GM21381 (cell line): ENCODE measurements around the gene ATP2B2.

Source experiments
- ATAC-seq: cut with Tn5 transposase; IDR thresholded peaks from one replicate; pipeline ENCODE4 v1.9.1; 2021; ENCODE audit warnings: mild to moderate bottlenecking, moderate library complexity; ENCODE audit not compliant: unreplicated experiment

The ATP2B2 gene

DNA sequence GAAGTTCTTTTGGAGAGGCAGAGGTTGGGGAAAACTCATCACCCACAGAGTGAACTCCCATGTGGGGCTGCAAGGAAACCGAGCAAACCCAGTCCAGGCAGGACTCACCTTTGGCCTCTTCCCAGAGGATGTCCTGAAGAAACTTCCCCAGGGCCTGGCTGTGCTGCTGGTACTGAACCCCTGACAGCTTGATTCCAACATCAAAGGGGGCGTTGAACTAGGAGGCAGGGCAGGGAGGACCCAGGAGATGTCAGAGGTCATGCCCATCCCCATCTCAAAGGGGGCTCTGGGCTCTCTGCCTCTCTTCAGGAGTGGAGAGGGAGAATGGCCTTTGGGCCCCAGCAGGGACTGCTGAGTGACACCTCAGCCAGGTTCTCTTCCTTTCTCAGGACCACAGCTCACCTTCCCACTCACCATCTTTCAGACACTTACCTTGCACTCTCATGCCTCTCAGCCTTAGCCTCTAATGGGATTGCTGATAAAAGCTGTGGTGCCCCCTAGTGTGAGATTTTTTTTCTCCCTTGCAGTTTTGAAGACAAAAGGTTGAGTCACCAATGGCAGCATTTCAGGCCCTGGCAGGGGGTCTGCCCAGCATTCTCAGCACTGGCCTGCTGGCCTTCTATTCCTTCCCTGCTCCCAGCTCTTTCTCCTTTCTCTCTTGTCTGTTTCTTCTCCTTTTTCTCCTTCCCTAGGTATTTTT is 218.6 kb downstream of the ATP2B2 start:
- ATAC-seq, result no peak

DNA sequence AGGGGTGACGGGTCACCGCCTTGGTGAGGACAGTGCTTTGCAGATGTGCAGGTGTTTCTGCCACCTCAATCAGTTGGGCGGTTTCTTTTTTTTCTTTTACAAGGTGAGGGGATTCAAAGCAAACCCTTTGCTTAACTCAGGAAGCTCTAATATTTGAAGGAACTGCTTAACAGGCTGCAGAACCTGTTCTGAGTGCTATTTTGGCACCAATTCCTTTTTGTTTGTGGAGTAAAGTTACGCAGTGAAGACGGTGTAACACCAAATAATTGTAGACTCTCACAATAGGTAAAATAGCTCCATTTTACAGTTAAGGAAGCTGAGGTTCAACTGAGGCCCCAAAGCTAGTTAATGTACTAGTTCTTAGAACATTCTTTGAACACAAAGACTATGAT is 219.3 kb downstream of the ATP2B2 start:
- no peak for ATAC-seq

DNA sequence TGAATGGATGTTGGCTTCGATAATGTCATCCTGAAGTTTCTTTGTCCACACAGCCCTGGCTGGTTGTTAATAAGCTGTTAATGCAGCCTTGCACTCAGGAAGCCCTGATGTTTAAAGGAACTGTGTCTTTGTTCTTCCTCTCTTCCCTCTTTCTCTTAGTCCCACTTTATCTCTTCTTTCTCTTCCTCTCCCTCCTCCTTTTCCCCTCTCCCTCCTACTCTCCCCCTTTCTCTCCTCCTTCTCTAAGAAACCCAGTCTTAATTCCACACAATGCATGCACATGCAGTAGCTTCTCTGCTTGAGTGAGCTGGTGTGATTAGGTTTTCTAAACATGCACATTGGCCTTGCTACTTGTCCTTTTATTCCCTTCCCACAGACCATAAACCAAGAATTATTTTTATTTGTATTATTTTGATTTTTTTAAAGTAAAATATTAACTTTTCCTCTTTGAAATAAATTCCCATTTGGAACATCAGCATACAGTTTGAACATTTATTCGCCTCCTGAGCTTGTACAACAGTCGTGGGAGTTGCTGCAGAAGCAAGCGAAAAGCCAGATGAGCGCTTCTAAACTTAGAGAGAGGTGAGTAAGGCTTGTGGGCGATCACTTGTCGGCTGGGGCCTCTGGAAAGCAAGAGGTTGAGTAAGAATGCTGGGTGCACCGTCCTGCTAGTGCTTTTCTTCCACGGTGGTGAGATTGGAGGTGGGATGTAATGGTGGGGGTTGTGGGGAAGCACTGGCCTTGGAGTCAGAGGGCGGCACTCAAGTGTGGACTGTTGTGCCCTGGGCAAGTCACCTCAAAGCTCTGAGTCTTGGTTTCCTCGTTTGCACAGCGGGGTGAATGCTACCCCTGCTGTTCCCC is 219.9 kb downstream of the ATP2B2 start:
- ATAC-seq, result no peak

DNA sequence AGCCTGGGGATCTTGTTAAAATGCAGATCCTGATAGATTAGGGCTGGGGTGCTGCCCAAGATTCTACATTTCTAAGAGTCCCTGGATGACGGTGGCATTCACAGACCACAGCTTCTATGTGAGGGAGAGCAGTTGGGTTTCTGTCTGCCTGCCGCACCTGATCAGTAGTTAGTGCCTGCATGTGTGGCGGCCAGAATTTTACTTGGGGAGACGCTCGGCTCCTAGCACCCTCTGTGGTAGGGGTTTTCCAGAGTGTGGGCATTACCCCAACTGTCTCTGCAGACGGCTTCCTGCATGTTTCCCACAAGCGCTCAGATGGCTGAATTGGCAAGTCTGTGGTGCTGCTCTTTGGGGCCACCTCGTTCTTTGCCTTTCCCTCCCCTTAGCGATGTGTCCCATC is 220.9 kb downstream of the ATP2B2 start:
- ATAC-seq, result no peak

DNA sequence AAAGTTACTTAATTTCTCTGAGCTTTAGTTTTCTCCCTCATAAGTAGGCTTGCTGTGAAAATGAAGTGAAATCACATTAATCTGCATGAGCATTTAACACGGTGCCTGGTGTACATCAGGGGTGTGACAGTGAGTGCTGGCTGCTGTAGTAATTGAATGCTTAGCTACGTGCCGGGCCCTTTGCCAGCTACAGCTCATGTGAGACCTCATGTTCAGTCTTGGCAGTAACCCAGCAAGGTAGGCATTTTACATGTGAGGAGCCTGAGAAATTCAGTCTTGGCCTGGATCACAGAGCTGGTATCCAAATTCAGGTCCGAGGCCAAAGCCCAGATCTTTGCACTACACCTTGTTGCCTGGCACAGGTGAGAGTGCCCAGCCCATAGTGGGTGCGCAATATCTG is 221.7 kb downstream of the ATP2B2 start:
- no peak for ATAC-seq

DNA sequence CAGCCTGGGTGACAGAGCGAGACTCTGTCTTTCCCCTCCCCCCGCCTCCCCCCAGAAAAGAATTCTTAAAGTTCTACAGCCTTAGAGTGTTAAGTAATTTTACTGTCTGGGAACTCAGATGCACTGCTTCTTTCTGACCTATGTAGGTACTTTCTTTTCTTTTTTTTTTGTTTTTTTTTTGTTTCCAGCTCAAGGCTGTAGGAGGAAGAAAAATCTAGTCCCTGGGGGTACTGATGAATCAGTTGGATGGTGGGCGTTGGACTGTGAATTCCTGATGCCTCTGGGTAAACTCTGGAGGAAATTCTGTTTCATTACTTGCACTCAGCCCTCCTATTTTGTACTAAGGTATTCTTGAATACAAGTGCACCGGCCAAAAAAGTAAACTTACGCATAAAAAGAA is 223.4 kb downstream of the ATP2B2 start:
- no peak for ATAC-seq

DNA sequence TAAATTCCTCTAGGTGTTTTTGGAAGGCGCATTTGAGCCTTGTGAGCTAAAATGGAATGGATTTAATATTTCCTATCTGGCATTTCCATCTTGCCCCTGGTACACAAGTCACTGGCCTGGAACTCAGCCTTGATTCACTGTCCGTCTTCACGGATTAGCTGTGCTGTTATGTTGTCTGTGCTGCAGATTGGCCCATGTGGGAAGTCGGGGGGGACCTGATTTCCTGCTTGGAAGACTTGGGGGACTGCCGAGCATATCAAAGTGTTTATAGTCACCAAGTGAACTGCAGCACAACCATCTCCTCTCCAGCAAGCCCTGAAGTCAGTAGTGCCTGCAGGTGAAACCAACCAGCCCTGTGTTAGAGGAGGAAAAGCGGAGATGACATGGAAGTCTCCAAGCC is 224.8 kb downstream of the ATP2B2 start:
- ATAC-seq, result no peak

DNA sequence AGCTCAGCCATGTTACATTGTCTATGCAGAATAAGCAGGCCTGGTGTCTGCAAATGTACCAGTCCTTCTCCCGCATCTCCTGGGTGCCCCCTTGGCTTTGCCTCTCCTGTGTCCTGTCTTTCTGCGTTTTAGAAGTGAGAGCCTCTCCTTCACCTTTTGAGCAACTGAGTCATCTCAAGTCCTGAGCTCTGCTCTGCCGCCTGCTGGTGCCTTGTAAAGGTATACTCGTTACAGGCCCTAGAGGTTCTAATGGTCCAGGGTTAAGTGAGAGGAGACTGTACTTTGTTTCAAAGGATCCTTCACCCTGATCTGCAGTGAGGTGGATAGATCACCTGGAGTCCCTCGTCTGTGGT is 225.2 kb downstream of the ATP2B2 start:
- no peak for ATAC-seq

DNA sequence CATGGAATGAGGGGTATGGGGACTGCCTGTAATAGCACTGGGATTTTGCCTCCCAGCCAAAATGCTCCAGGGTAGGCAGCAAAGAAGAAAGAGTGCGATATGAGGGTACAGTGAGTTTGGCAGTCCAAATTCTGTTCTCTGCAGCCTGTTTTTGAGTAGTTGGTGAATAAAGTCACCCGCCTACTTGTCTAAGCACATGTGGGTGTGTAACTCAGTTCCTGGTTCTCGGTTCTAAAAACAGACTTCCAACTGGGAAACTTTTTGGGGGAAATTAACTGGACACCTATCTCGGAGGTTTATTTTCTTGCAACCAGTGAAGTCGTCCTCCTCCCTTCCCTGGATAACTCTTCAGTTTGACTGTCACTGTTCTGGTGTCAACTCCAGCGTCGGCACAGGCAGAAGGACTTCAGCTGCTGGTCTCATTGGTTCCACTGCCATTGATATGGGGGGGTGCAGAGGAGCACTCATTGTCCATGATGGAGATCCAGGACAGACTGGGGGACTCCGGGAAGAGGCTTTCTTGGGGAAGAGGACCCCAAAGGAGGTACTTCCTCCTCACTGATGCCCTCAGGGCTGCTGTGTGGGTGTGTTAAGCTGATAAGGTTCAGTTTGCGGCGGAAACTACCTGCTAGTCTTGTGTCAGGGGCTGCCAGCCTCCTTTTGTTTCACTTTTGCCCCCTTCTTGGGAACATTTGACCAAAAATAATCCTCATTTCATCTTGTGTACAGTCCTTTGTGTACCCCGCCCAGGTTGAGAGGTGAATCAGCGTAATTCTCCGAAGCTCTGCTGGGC is 225.8 kb downstream of the ATP2B2 start:
- no peak for ATAC-seq

DNA sequence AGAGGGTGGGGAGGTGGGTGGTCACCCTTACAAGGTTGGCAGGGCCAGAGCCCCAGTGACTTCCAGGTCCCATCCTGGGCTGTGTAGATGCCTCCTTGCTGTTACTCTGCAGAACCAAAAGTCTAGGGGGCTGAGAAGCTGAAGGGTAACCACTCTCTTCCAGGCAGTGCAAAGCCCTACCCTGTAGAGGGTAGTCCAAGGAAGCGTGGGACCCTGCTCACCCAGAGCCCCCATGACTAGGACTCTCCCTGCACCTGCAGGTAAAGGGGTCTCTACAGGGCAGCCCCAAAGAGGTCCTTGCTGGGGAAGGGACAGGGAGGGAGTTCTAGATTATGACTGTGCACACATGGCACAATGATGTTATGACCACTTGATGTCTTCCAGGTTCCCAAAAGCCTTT is 226.9 kb downstream of the ATP2B2 start:
- no peak for ATAC-seq

DNA sequence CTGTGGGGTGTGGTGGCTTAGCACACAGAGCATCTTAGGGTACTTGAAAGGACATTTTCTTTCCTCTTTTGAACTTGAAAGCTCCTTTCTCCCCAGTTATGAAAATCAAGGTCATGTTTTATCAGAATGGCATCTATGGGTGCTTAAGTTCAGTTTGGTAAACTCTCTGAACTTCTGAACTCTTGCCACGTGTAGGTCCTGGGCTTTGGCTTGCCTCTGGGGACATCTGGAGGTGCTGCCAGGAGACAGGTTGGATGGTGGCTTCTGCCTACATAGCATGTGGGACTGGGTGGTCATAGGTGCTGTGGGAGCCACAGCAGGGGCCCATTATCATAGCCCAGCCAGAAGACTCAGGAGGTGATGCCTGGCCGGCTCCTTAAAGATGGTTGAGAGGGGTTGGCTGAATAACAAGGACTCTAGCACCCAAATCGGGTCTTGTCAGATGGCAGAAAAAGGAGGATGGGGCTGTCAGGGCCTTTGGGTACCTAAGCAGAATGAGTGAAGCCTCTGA is 228.2 kb downstream of the ATP2B2 start:
- ATAC-seq, result no peak

DNA sequence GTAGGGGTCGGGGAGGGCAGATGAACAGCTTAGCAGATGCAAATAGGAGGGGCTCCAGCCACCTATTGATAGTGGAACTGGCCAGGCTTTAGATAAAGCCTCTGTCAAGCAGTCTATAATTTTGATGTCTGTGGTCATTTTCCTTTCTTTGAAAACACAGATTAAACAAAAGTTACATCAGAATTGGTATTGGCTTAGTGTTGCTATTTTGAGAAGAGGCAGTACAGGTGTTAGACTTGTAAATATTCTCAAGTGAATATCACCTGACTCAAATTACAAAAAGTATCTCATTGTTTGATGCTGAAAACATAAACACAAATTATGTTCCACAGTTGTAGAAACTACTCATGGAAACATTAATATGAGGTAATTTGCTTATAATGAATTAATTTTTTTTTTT is 230.8 kb downstream of the ATP2B2 start:
- no peak for ATAC-seq
